IPS-18c (cell line): ENCODE measurements around the gene AMBRA1.
A peak's percentile ranks its signal among the peaks of the same experiment; 100 is the strongest.

ENCODE experiments used
- H3K4me3 ChIP-seq: 2 replicates; pipeline ENCODE4 v1.7.0; 2013; ENCODE audit warnings: low read depth, mild to moderate bottlenecking, low read length, moderate library complexity; ENCODE audit not compliant: insufficient read depth
- H3K9me3 ChIP-seq: one replicate; pipeline ENCODE4 v1.6.1; 2013; ENCODE audit warnings: mild to moderate bottlenecking, low read length, moderate library complexity; ENCODE audit not compliant: control insufficient read depth, insufficient read depth

The AMBRA1 gene

GRCh38 chr11:46351606-46352005 is 242.2 kb downstream of the AMBRA1 start:
- Histone ChIP-seq H3K4me3 (no peak overlapping the region), H3K9me3 (peaks cover 2% of the 10 kb centered on the region)

GRCh38 chr11:46351148-46351547 is 242.7 kb downstream of the AMBRA1 start:
- H3K4me3 ChIP-seq = no peak overlapping the region

GRCh38 chr11:46350695-46351094 is 243.1 kb downstream of the AMBRA1 start:
- Histone ChIP-seq H3K4me3 (no peak overlapping the region), H3K9me3 (peaks cover 2% of the 10 kb centered on the region)

More at GRCh38 chr11:46351148-46351547, 242.7 kb downstream of the AMBRA1 start:
- H3K9me3 ChIP-seq = peaks cover 2% of the 10 kb centered on the region

DNA sequence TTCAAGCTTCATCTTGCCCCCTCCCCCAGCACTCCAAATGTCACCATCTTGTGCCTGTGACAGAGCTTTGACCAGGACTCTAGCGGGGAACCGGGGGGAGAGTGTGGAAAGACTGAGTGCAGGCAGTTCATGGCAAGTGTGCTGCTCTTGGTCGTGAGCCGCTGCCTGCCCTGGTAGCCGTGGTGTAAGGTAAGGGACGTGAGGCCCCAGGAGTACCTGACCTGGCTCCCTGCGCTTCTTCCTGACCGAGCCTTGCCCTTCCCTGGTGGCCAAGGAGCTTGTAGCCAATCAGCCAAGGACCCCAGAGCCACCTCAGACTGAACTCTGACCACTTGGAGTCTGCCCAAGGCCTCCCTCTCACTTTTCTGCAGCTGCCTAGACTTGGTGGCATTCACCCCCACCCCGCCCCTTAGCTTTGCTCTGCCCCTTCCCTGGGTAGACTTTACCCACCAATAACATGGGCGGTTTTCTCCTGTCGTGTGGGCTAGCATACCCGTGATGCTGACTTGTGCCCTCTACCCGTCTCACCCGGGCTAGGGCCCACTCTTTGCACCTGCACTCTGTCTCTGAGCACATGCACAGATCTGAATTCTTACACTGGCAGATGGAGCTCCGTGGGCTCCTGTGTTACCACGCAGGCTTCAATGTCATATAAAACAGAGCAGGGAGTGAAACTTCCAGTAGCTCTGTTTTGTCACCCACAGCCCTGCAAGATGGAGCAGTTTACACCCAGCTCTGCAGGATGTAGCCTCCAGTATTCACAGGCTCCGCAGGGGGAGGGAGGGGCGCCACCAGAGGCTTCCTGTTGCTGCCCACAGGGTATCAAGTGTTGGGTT is 245.0 kb downstream of the AMBRA1 start:
- Histone ChIP-seq H3K4me3 (peak overlapping the region; percentile 71), H3K9me3 (peaks cover 2% of the 10 kb centered on the region)

DNA sequence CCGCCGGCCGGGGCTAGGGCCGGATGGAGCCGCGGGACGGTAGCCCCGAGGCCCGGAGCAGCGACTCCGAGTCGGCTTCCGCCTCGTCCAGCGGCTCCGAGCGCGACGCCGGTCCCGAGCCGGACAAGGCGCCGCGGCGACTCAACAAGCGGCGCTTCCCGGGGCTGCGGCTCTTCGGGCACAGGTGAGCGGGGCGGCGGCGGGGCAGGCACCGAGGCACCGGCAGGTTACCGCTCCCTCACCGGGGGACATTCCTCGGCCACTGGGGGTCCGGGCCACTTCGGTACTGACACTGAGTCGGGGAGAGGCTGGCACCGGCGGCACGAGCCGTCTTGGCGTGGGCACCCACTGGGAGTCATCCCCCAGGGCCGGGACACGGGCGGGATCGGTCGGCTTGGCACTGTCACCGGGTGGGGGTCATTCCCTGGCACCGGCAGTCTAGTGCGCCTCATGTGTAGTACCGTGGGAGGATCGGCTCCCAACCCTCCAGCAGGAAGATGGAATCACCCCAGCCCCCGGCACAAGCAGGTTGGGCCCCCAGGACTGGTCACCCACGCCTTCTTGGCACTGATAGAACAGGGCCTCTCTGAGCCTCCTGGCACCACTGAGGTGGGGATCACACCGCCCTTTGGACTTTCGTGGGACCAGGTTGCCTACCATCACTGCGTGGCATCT is 246.0 kb downstream of the AMBRA1 start:
- Histone ChIP-seq H3K4me3 (peak overlapping the region; percentile 71), H3K9me3 (peaks cover 2% of the 10 kb centered on the region)

GRCh38 chr11:46346886-46347636 is 246.8 kb downstream of the AMBRA1 start, which contains the start of gene DGKZ:
Gene DGKZ (plus strand): TSS chr11:46347463. CDS start chr11:46347660, 197 bp downstream.
- peaks cover 2% of the 10 kb centered on the region for H3K9me3 ChIP-seq
- peak within 1 kb of the TSS; percentile 71 for H3K4me3 ChIP-seq
